Measurements from ENCODE around the gene LRCH1.

- TF ChIP-seq CTCF (conservative IDR thresholded peaks at IDR 0.05 in 1 of 2, IDR thresholded peaks at IDR 0.05 in 1 of 2; ENCODE audit: low read depth in 1 of 2, low read length in 2 of 2) (no peak), EZH2 (IDR thresholded peaks at IDR 0.05; ENCODE audit: low read length, missing control alignments) (no peak)
These were observed 200.9 kb downstream of the LRCH1 start for GRCh38 chr13:46753917-46754316.

Data from fibroblast of lung (primary cell).